Astrocyte of the spinal cord (primary cell): ENCODE data around the gene ALKBH7.

Experiments used
- DNase-seq: peaks from one replicate; pipeline ENCODE4 v3.0.0; 2011; ENCODE audit warnings: low read depth, low spot score
- H3K4me3 ChIP-seq: 2 replicates; pipeline ENCODE4 v1.5.1; 2011; ENCODE audit warnings: low read depth, mild to moderate bottlenecking, low read length, moderate library complexity
- in situ Hi-C: cut with HindIII; loops from 2 replicates; pipeline ENCODE4 v1.10.0; 2017; ENCODE audit warnings: low sequenced_read_pairs
- TF ChIP-seq, protein P1 (sequence below): IDR thresholded peaks from 2 replicates; pipeline ENCODE4 v1.5.1; 2012; ENCODE audit warnings: low read depth, mild to moderate bottlenecking, low read length, inconsistent platforms

Gene ALKBH7

DNA sequence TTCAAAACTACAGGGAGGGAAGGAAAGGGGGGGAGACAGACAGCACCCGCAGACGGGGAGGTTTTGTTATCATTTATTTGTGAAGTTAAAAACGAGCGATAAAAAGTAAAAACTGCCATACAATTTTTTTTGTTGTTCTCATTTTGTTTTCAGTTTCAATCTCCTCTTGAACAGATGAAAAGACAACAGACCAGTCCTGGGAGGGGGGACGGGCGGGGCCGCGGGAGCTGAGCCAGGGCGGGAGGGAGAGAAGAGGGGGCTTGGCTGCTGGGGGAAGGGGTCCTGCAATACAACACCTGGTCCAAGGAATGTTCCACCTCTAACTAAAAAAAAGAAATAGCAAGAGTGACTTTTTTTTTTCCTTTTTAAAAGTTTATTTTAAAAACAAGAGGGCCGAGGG lies 40.7 kb downstream of the ALKBH7 start:
- in situ Hi-C loops: no loop called here
- no peak overlapping the region for H3K4me3 ChIP-seq
- TF ChIP-seq, protein P1, sequence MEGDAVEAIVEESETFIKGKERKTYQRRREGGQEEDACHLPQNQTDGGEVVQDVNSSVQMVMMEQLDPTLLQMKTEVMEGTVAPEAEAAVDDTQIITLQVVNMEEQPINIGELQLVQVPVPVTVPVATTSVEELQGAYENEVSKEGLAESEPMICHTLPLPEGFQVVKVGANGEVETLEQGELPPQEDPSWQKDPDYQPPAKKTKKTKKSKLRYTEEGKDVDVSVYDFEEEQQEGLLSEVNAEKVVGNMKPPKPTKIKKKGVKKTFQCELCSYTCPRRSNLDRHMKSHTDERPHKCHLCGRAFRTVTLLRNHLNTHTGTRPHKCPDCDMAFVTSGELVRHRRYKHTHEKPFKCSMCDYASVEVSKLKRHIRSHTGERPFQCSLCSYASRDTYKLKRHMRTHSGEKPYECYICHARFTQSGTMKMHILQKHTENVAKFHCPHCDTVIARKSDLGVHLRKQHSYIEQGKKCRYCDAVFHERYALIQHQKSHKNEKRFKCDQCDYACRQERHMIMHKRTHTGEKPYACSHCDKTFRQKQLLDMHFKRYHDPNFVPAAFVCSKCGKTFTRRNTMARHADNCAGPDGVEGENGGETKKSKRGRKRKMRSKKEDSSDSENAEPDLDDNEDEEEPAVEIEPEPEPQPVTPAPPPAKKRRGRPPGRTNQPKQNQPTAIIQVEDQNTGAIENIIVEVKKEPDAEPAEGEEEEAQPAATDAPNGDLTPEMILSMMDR: no peak
- no peak for DNase-seq

DNA sequence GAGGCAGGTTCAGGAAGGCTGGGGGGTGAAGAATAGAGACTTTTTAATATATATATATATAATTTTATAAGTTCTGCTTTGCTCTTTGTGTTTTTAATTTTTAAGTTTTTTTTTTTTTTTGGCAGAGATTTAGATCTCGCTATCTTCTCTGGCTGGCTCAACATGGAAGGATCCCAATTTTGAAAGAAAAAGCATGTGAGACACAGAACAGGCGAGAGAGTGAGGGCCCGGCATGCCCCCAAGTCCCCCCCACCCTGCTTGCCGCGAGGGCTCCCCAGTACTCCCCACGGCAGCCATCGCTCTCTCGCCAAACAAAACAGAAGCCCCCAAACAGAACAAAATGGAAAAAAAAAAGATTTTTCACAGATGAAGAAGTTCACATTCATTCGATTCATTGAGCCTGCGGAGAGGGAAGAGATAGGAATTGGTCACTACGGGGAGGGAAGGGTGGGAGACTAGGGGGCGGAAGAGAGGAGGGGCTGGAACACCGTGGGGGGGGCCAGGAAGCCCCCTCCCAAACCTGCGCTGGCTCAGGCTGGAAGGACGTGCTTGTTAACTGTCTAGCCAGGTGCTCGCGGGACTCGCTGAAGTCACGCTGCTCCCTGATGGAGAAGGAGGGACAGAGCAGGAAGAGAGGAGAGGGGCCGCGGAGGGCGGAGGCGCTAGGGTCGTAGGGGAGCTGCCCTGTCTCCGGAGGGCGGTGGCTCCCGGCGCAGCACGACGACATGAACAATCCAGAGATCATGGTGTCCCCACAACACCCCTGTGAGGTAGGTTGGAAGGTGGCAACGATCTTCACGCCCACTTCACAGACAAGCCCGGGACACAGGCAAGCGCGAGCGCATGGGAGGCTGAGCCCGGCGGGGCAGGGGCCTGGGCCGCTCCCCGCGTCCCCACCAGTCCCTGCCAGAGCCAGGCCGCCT lies 41.4 kb downstream of the ALKBH7 start:
- no peak for DNase-seq
- in situ Hi-C loops: no loop called here
- no peak overlapping the region for H3K4me3 ChIP-seq
- TF ChIP-seq, protein P1: no peak

DNA sequence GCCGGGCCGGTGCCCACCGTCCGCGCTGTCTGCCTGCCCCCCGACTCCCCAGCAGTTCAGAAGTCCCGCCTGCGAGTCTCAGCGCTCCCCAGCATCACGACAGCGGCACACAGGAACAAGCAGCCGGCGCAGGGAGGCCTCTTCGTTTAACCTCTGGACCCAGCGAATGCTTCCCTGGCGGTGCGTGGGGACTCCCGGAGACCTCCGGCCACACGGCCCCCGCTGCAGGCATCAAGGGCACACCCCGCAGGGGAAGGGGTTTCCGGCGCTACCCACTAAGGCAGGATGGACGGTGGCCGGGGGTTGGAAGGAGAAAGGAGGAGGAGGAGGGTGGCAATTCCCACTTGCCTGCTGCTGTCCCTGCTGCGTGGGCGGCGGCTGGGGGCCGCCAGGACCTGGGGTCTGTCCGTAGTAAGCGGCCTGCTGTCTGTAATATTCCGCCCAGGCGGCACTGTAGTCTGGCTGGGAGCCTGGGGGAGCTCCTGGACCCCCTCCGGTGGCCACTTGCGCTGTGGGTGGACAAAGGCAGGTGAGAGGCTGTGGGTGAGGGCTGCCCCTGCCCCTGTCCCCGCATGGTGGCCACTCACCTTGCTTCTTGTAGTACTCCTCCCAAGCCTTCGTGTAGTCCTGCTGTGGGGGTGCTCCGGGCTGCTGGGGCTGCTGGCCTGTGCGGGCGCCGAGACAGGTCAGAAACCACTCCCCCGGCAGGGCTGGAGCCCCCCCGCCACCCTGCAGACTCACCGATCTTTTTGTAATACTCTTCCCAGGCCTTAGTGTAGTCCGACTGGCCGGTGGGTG lies 42.4 kb downstream of the ALKBH7 start:
- H3K4me3 ChIP-seq: no peak overlapping the region
- in situ Hi-C loops: no loop called here
- DNase-seq: no peak
- TF ChIP-seq, protein P1: no peak

DNA sequence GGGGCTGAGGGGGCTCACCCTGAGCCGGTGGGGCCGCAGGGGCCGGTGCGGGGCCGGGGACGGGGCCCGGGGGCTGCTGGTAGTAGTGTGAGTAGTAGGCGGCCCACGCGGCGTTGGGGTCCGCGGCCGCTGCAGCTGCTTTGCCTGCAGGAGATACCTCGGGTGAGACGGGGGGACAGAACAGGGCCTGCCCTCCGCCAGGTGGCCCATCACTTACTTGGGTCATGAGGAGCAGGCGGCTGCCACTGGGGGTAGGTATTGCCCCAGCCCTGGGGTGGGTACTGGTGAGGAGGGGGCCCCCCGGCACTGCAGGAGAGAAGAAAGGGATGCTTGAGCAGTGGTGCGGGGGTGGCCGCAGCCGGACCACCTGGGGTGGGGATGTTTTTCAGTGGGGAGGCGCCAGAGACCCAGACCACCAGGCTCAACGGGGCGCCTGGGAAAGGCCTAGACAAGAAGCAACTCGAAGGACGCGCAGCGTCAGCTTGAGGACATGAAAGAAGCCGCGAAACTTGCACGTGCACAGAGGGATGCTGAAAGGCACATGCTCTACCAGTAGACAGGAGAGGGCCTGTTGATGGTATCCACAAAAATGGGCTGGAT lies 43.1 kb downstream of the ALKBH7 start:
- TF ChIP-seq, protein P1: no peak
- H3K4me3 ChIP-seq: no peak overlapping the region
- no peak for DNase-seq
- in situ Hi-C loops: no loop called here

DNA sequence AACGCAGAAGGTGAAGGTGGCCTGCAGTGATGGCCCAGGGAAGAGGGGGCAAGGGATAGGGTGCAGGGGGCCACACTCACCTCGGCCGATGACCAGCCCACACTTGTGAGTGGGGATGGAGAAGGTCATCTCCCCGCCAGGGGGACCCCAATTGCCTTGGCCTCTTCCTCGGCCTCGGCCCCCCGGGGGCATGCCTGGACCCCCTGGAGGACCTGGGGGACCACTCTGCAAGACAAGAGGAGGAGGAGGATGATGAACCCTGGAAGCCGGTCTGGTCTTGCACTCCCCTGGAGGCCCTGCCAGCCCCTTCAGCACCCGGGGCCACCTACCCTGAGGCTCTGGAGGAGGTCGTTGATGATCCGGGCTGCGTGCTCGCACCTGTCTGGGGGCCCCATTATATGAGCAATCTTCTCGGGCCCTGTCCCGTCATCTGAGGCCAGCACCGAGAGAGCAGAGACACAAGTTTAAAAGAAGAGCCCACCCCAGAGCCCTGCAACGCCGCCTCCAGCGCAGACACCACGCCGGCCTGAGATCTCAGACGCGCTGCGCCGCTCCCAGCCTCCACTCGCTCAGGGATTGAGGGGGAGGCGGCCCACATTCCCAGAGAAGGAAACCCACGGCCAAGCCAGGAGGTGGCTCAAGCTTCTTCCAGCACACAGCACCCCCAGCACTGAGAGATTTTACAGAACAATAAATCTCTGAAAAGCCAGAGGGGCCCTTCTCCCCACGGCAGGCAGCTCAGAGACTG lies 44.2 kb downstream of the ALKBH7 start:
- DNase-seq: no peak
- in situ Hi-C loops: no loop called here
- H3K4me3 ChIP-seq: no peak overlapping the region
- TF ChIP-seq, protein P1: no peak
